HCT116 (cell line): ENCODE data around the gene SOCS3. TPM values are rescaled to one million over a fixed set of nuclear protein-coding genes. Genes with fewer than 3 reads are reported as not detected.
A peak's percentile ranks its signal among the peaks of the same experiment; 100 is the strongest.

Source experiments
- ATAC-seq: fragments of 200-7000 bp; cut with Tn5 transposase; 2 replicates; pipeline ENCODE4 v1.9.1; 2020; ENCODE audit warnings: mild to moderate bottlenecking, moderate library complexity
- BruUV-seq: library from RNA; stranded (reverse); fragments of 400-500 nt; replicated peaks from 2 replicates; lab custom pipeline; 2021; lab: Mats Ljungman, UMichigan
- CTCF ChIA-PET: fragments of 300-600 bp; sonication (Branson Sonifier 250); formaldehyde crosslinking; loops from one replicate; lab custom pipeline; 2021; ENCODE audit warnings: antibody characterized with exemption; lab: Charles Lee
- POLR2A ChIA-PET: fragments of 300-600, 350-600 bp; sonication (Branson Sonifier 250); formaldehyde crosslinking; loops from one replicate; lab custom pipeline; 2021; ENCODE audit warnings: antibody characterized with exemption; lab: Charles Lee
- RAD21 ChIA-PET, 2 experiments: fragments of 300-600 bp; sonication (Branson Sonifier 250); formaldehyde crosslinking; loops; one replicate each; lab custom pipeline; 2023; ENCODE audit warnings: low total read pairs in 2 of 2; ENCODE audit not compliant: uncharacterized antibody in 2 of 2, unreplicated experiment in 2 of 2, low non-redundant PET in 1 of 2; lab: Charles Lee
- DNase-seq: peaks from one replicate; pipeline ENCODE4 v3.0.0-alpha.2; 2010; ENCODE audit warnings: low read depth, low spot score
- H2AFZ ChIP-seq: fragments of 200-600 bp; shearing (Covaris generic), sonication (generic); 2 replicates; pipeline ENCODE4 v1.6.1; 2017; ENCODE audit warnings: low read depth, mixed run types, mixed read lengths, antibody characterized with exemption, low read length; ENCODE audit not compliant: poor library complexity, severe bottlenecking
- H3K27ac ChIP-seq: 2 replicates; pipeline ENCODE4 v1.5.1; 2012; ENCODE audit warnings: low read depth, low read length
- H3K27me3 ChIP-seq: fragments of 200-600 bp; sonication (generic); 2 replicates; pipeline ENCODE4 v1.6.1; 2016; ENCODE audit warnings: mixed run types, low read length, mixed read lengths; ENCODE audit not compliant: insufficient read depth
- H3K36me3 ChIP-seq, 2 experiments: fragments of 200-500 bp in 1 of 2; fragments of 200-600 bp in 1 of 2; sonication (Bioruptor generic) in 1 of 2; sonication (generic) in 1 of 2; 2 replicates each; pipeline versions ENCODE4 v1.5.1 to v1.6.1; 2014 to 2016; ENCODE audit warnings: low read length in 2 of 2, inconsistent platforms in 1 of 2, mixed read lengths in 1 of 2, mixed run types in 1 of 2; ENCODE audit not compliant: insufficient read depth in 2 of 2, control insufficient read depth in 1 of 2
- H3K4me1 ChIP-seq, 2 experiments: fragments of 200-600 bp in 1 of 2; sonication (generic) in 1 of 2; 2 replicates each; pipeline versions ENCODE4 v1.5.1 to v1.6.1; 2012 to 2017; ENCODE audit warnings: low read length in 2 of 2, inconsistent platforms in 1 of 2, mild to moderate bottlenecking in 1 of 2, mixed read lengths in 1 of 2, mixed run types in 1 of 2, moderate library complexity in 1 of 2; ENCODE audit not compliant: insufficient read depth in 2 of 2, control insufficient read depth in 1 of 2
- H3K4me2 ChIP-seq: fragments of 200-600 bp; sonication (generic); 2 replicates; pipeline ENCODE4 v1.6.1; 2017; ENCODE audit warnings: mixed run types, low read length, mixed read lengths
- H3K4me3 ChIP-seq, 2 experiments: fragments of 200-600 bp in 1 of 2; sonication (generic) in 1 of 2; replicated peaks in 1 of 2; 2 replicates each; pipeline ENCODE4 v1.5.1; 2011 to 2016; ENCODE audit warnings: low read length in 2 of 2, control low read depth in 1 of 2, low read depth in 1 of 2, mild to moderate bottlenecking in 1 of 2, mixed read lengths in 1 of 2, mixed run types in 1 of 2
- H3K79me2 ChIP-seq: fragments of 200-600 bp; sonication (generic); 2 replicates; pipeline ENCODE4 v1.6.1; 2017; ENCODE audit warnings: mild to moderate bottlenecking, mixed run types, low read length, moderate library complexity, mixed read lengths; ENCODE audit not compliant: insufficient read depth
- H3K9ac ChIP-seq: fragments of 200-600 bp; sonication (generic); 2 replicates; pipeline ENCODE4 v1.6.1; 2016; ENCODE audit warnings: low read length, mixed read lengths
- H3K9me2 ChIP-seq: fragments of 200-600 bp; sonication (generic), shearing (Covaris generic); 2 replicates; pipeline ENCODE4 v1.6.1; 2017; ENCODE audit warnings: mixed run types, mild to moderate bottlenecking, moderate library complexity; ENCODE audit not compliant: insufficient read depth
- H3K9me3 ChIP-seq, 2 experiments: fragments of 200-500 bp in 1 of 2; fragments of 200-600 bp in 1 of 2; sonication (Bioruptor generic) in 1 of 2; sonication (generic) in 1 of 2; 2 replicates each; pipeline ENCODE4 v1.6.1; 2014 to 2017; ENCODE audit warnings: low read length in 2 of 2, mixed read lengths in 2 of 2, inconsistent platforms in 1 of 2, low read depth in 1 of 2, mild to moderate bottlenecking in 1 of 2, mixed run types in 1 of 2, moderate library complexity in 1 of 2; ENCODE audit not compliant: control insufficient read depth in 1 of 2, insufficient read depth in 1 of 2
- H4K20me1 ChIP-seq: fragments of 200-600 bp; sonication (generic), shearing (Covaris generic); 2 replicates; pipeline ENCODE4 v1.6.1; 2017; ENCODE audit warnings: mixed run types, mild to moderate bottlenecking, moderate library complexity; ENCODE audit not compliant: insufficient read depth
- ATF3 ChIP-seq: IDR thresholded peaks from 2 replicates; pipeline ENCODE4 v1.6.1; 2012
- CBX3 ChIP-seq: IDR thresholded peaks from 2 replicates; pipeline ENCODE4 v1.6.1; 2012; ENCODE audit warnings: low read depth
- CTCF ChIP-seq, 3 experiments: fragments of 200-600 bp in 1 of 3; sonication (generic) in 1 of 3; IDR thresholded peaks in 2 of 3; conservative IDR thresholded peaks in 1 of 3; 2 replicates each; pipeline ENCODE4 v1.5.1; 2012 to 2017; ENCODE audit warnings: low read depth in 2 of 3, low read length in 2 of 3, antibody characterized with exemption in 1 of 3, borderline replicate concordance in 1 of 3, control low read depth in 1 of 3, mild to moderate bottlenecking in 1 of 3, mixed read lengths in 1 of 3, mixed run types in 1 of 3, moderate library complexity in 1 of 3; ENCODE audit not compliant: insufficient read depth in 1 of 3
- ELF1 ChIP-seq: IDR thresholded peaks from 2 replicates; pipeline ENCODE4 v1.6.1; 2012; ENCODE audit warnings: low read depth, borderline replicate concordance
- EZH2 ChIP-seq: fragments of 200-600 bp; sonication (generic); IDR thresholded peaks from 2 replicates; pipeline ENCODE4 v1.6.1; 2017; ENCODE audit warnings: antibody characterized with exemption, mixed run types
- JUND ChIP-seq: IDR thresholded peaks from 2 replicates; pipeline ENCODE4 v1.6.1; 2012
- POLR2A ChIP-seq: IDR thresholded peaks from 2 replicates; pipeline ENCODE4 v1.7.0; 2011; ENCODE audit warnings: borderline replicate concordance; ENCODE audit not compliant: insufficient read depth, insufficient read length; ENCODE audit errors: extremely low read depth
- POLR2AphosphoS5 ChIP-seq: IDR thresholded peaks from 2 replicates; pipeline ENCODE4 v1.6.1; 2011; ENCODE audit warnings: mild to moderate bottlenecking, low read depth, low read length, moderate library complexity
- RAD21 ChIP-seq: IDR thresholded peaks from 2 replicates; pipeline ENCODE4 v1.6.1; 2012; ENCODE audit warnings: low read depth, mild to moderate bottlenecking
- REST ChIP-seq: IDR thresholded peaks from 2 replicates; pipeline ENCODE4 v1.6.1; 2012; ENCODE audit warnings: low read depth
- SIN3A ChIP-seq: IDR thresholded peaks from 2 replicates; pipeline ENCODE4 v1.6.1; 2012; ENCODE audit warnings: low read depth
- SRF ChIP-seq: IDR thresholded peaks from 2 replicates; pipeline ENCODE4 v1.6.1; 2012; ENCODE audit warnings: low read depth
- TCF7L2 ChIP-seq: IDR thresholded peaks from 2 replicates; pipeline ENCODE4 v1.7.0; 2011; ENCODE audit warnings: borderline replicate concordance, inconsistent platforms; ENCODE audit not compliant: insufficient read depth, insufficient read length; ENCODE audit errors: extremely low read depth
- ZBTB33 ChIP-seq: IDR thresholded peaks from 2 replicates; pipeline ENCODE4 v1.6.1; 2011; ENCODE audit warnings: mild to moderate bottlenecking, low read length, moderate library complexity; ENCODE audit not compliant: insufficient replicate concordance; ENCODE audit errors: extremely low read depth
- ZFX ChIP-seq: fragments of 450-650 bp; IDR thresholded peaks from 2 replicates; pipeline ENCODE4 v1.6.1; 2017
- ZNF274 ChIP-seq: fragments of 200-500 bp; sonication (Bioruptor generic); IDR thresholded peaks from 2 replicates; pipeline ENCODE4 v1.6.1; 2014; ENCODE audit warnings: mild to moderate bottlenecking, low read depth, low read length, inconsistent platforms
- intact Hi-C: fragments of 100-400 bp; cut with micrococcal nuclease; formaldehyde crosslinking; loops from 2 replicates; pipeline ENCODE4 v1.10.0; 2022
- total RNA-seq: library from RNA; stranded (reverse); gene quantifications from one replicate; pipeline ENCODE4 v1.2.1, GENCODE V29; 2021; ENCODE audit not compliant: unreplicated experiment

SOCS3 gene
- total RNA-seq, 1 experiment from 2014 or later, result 26.7 TPM

- Histone ChIP-seq H3K9ac (peak overlapping the region; percentile 66), H3K27me3 (no peaks in the 10 kb centered on the region)
- no peak for TF ChIP-seq ELF1
- no peak for TF ChIP-seq ZBTB33
- no peak for TF ChIP-seq RAD21
- no peak for TF ChIP-seq ATF3
- no peak for TF ChIP-seq REST
- TF ChIP-seq SIN3A, result no peak
- TF ChIP-seq EZH2, result no peak
- TF ChIP-seq CTCF (IDR thresholded peaks at IDR 0.05 in 2 of 3, conservative IDR thresholded peaks at IDR 0.05 in 1 of 3; ENCODE audit: borderline replicate concordance in 1 of 3, insufficient read depth in 1 of 3, low read depth in 2 of 3, low read length in 2 of 3), result no peak
- TF ChIP-seq POLR2A, result no peak
- no peak for TF ChIP-seq TCF7L2
- TF ChIP-seq POLR2AphosphoS5, result no peak
- TF ChIP-seq ZFX, result no peak
- no peak for TF ChIP-seq CBX3
- no peak for TF ChIP-seq ZNF274
- TF ChIP-seq SRF, result no peak
- TF ChIP-seq JUND, result no peak
- TF ChIP-seq, all 23 proteins: peak for 0
- Histone ChIP-seq H3K4me2 (peak overlapping the region; percentile 84), H3K27ac (peak overlapping the region; percentile 85), H3K4me3 (peak overlapping the region; percentile 44 to 54), H2AFZ (no peak overlapping the region), H3K4me1 (peaks cover 49 to 87% of the 10 kb centered on the region in 2 experiments), H3K9me3 (no peaks in the 10 kb centered on the region), H3K9me2 (no peaks in the 10 kb centered on the region), H4K20me1 (peaks cover 3% of the 10 kb centered on the region; the same call in 1 of the 2 replicates), H3K36me3 (peaks cover 15 to 21% of the 10 kb centered on the region in 2 experiments), H3K79me2 (peaks cover 26% of the 10 kb centered on the region)
- intact Hi-C loops, result no loop called here
- POLR2A ChIA-PET, result interaction anchor here (1.2 kb wide), 1 partner anchor 28 kb away, joined by 3 read pairs; no protein-coding TSS in a partner anchor
- no peak for DNase-seq
- ATAC-seq, result no peak
- BruUV-seq, result no TSS peak
- RAD21 ChIA-PET, result no interaction called here
- CTCF ChIA-PET, result interaction anchor here (0.8 to 1.0 kb wide), 2 partner anchors 10 to 13 kb away, joined by 3 to 4 read pairs; no protein-coding TSS in a partner anchor
Observed at GRCh38 chr17:78353834-78354233, 6.0 kb downstream of the SOCS3 start.
